ENCODE measurements around the gene UBE2D3.

UBE2D3 gene

DNA sequence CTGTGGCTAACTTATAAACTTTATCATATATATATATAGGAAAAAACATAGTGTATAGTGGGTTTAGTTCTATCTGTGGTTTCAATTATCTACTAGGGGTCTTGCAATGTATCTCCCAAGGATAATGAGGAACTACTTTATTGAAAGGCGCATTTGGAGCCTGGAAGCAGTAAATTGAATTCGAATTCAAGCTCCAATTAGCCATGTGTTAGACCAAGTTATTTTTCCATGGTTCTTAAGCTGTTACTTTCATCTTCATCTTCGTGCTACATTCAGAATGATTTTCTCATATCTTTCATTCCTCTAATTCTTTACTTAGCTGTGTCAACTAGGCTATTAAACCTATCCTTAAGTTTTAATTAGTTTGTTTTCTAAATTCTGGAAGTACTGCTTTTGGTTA lies 39.4 kb downstream of the UBE2D3 start:
- DNase-seq: no peak

DNA sequence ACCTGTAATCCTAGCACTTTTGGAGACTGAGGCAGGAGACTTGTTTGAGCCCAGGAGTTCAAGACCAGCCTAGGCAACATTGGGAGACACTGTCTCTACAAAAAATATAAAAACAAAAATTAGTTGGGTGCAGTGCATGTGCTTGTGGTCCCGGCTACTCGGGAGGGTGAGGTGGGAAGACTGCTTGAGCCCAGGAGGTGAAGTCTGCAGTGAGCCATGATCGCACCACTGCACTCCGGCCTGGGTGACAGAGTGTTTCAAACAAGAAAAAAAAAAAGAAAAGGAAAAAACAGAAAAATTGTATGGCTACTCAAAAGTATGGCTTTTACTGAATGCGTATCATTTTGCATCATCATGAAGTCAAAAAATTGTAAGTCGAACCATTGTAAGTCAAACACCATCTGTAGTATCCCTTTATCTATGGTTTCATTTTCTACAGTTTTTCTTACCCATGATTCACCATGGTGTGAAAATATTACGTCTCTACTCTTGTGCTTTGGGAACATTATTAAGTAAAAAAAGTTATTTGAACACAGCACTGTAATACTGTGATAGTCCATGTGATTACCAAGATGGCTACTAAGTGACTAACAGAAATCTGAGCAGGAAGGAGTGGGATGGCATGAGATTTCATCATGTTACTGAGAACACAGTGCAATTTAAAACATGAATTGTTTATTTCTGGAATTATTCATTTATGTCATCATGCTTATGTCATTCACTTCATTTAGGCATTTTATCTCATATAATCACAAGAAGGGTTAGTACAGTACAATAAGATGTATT lies 40.1 kb downstream of the UBE2D3 start:
- DNase-seq: peak; percentile 85

DNA sequence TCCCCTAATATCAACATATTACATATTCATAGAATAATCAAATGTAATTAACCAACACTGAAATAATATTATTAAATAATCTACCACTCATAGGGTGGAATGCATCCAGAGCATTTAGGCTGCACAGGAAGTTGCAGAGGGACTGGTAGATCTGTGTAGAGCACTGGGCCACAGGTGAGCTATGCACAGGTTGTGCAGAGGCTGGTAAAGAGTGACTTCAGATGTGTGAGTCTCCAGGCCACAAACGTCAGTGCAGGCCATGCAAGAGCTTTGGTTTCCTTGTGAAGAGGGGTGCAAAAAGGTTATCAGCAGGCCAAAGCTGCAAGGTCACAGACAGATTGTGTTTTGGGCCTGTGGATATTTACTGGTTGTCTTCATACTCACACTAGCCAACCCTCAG lies 41.1 kb downstream of the UBE2D3 start:
- DNase-seq: no peak

DNA sequence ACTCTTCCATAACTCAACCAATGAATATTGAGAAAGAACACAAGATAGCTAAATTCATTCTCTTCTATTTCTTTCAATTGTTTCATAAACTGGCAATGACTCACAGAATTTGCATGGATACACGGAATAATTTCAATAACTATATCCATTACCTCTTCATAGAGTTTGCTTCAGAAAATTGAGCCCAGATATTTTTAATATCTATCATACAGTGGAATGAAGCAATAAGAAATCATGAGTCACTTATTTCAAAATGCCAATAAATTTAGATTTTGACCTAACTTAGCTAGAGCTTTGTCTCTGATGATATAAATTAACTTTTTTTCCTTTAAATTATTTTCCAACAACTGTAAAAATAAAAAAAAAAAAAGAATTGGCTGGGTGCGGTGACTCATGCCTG lies 44.3 kb downstream of the UBE2D3 start:
- no peak for DNase-seq

DNA sequence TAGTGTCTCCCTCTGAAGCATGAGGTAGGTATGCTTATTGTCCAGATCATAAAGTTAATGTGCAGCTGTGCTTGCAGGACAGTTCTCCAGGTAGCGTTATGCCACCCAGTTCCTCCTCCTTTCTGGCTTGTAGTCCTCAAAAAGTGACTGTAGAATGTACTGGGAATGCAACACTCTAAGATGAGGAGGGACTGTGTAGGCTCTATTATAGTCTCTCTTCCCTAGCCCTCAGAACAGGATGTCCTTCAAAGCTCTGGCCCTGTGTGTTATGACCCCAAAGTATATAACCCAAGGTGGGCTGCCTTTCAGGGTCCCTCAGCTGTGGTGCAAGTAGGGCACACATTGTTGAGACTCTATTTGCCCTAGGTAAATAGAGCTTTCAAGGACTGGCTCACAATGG lies 45.8 kb downstream of the UBE2D3 start:
- no peak for DNase-seq

DNA sequence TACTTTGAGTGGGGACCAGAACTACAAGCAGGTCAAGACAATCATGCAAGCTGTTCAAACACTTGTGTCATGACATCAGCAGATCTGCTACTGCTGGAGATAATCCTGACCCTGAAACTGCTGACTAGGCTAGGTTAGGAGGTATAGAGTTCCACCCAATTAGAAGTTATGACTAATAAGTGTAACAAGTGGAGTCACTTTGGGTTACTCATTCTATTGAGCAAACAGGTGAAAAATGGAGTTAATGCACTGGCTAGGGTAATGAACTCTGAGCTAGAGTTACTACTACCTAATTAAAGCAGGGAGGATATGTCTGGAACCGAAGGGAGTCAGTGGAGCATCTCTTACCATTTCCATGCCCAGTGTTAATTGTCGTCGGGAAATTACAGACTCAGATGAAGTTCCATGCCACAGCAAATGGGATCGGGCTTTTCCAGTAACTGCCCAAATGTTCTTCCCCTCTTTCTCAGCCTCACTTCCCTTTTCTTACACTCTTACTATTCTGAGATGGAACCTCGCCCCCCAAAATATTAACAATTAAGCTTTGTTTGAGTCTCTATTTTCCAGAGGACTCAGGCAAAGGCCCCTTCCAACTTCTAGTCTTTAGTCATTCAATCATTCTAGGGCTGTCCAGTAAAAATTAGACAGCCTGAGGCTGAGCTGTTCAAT lies 46.7 kb downstream of the UBE2D3 start:
- no peak for DNase-seq

DNA sequence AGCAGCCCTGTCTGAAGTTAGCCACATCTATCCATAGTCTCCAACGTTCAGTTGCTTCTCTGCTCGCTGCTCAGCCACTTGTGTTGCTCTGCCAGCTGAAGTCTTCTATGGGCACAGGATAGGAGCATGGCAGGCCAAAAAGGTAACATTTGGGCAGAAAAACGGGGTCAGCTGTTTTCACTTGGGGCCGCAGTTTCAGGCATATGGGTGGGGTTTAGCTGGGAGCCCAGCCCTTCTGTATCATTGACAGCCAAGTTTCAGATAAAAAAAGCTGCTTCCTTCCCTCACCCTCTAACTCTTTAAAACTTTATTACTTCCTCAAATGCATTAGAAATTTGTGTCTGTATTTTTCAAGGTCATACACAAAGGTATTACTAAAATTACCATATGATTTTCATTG lies 48.1 kb downstream of the UBE2D3 start:
- no peak for DNase-seq

DNA sequence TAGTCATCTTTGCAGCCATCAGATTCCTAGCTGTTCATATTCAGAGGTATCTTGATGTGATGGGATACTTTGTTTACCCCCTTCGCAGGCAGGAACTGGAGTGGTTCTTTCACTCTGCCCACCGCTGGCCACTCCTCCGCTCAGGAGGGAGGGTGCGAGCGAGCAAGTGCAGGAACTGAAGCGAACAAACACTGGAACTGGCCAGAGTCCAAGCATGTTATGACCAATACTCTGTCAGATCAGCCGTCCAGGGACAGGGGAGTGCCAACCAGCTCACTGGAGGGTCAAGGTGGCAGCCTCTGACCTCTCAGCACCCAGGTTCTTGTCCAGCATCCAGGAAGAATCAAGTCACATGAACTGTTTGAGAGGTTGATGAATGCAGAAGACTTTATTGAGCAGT lies 48.6 kb downstream of the UBE2D3 start:
- no peak for DNase-seq

DNA sequence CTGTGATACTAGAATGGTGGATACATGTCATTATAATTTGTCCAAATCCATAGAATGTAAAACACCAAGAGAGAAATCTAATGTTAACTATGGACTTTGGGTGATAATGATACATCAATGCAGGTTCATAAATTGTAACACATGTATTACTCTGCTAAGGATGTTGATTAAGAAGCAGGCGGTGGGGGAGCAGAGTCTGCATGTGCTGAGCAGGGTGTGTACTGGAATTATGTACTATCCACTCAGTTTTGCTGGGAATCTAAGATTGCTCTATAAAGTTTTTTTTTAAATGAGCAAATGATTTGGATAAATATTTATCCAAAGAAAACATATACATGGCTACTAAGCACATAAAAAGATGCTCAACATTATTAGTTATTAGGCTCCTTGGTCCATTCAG lies 51.5 kb downstream of the UBE2D3 start:
- no peak for DNase-seq

DNA sequence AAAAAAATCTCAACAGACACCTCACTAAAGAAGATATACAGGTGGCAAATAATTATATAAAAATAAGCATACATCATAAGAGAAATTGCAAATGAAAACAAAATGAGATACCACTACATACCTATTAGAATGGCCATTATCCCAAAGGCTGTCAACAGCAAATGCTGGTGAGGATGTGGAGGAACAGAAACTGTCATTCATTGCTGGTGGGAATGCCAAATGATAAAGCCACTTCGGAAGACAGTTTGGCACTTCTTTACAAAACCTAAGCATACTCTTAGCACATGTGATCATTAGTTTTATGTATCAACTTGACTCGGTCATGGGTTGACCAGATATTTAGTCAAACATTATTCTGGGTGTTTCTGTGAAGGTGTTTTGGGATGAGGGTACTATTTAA lies 53.1 kb downstream of the UBE2D3 start:
- no peak for DNase-seq

DNA sequence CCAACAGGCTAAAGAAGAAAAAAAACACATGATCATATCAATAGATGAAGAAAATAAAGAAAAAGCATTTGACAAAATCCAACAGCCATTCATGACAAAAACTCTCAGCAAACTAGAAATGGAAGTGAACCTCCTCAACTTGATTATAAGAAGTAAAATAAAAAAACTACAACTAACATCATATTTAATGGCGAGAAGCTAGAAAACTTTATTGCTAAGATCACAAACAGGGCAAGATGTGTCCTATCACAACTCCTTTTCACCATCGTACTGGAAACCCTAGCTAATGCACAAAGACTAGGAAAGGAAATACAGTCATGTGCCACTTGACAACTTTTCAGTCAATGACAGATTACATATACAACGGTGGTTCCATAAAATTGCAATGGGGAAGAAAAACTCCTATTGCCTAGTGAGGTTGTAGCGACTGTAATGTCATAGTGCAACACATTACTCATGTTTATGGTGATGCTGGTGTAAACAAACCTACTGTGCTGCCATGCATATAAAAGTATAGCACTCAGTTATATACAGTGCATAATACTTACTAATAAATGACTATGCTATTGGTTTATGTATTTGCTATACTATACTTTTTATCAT lies 54.5 kb downstream of the UBE2D3 start:
- DNase-seq: no peak

DNA sequence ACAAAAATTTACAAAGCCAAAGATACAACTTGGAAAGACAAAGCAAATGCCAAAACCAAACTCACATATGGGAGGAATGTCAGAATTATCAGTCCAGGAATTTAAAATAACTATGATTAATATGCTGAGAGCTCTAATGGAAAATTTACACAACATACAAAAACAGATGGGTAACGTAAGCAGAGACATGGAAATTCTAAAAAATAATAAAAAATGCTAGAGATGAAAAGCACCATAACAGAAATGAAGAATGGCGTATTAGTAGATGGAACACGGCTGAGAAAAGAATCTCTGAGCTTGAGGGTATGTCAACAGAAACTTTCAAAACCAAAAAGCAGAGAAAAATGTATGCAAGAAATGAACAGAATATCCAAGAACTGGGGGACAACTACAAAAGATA lies 62.5 kb downstream of the UBE2D3 start:
- no peak for DNase-seq

DNA sequence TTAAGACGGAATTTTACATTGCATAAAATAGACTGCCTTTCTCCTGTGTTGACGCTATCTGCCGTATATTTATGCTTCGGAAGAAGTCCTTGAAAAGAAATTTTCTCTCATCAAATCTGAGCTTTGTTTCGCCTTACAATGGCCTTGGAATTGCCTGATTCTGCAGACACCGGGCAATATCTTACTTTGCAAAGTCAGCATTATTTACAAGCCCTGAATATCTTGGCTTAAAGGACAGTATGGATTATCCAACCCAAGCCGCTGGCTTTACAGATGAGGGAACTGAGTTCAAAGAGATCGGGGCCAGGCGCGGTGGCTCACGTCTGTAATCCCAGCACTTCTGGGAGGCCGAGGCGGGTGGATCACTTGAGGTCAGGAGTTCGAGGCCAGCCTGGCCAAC lies 65.4 kb downstream of the UBE2D3 start:
- DNase-seq: no peak

DNA sequence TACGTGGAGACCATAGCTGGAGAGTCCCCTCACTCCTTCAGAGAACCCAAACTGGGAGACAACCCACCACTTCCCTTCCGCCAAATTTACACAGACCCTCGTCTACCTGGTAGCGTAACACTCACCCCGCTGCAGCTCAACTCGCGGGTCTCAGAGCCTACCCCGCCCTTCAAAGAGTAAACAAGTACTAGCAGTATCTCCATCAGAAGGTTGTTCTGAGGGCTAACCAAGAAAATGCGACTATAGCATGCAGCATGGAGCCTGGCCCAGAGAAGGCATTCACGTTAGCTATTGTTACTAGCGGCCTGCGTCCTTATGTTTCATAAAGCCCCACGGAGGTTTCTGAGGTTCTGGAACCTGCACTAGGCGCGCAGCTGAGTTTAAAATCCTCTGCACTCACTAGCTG lies 66.1 kb downstream of the UBE2D3 start:
- peak; percentile 25 for DNase-seq

DNA sequence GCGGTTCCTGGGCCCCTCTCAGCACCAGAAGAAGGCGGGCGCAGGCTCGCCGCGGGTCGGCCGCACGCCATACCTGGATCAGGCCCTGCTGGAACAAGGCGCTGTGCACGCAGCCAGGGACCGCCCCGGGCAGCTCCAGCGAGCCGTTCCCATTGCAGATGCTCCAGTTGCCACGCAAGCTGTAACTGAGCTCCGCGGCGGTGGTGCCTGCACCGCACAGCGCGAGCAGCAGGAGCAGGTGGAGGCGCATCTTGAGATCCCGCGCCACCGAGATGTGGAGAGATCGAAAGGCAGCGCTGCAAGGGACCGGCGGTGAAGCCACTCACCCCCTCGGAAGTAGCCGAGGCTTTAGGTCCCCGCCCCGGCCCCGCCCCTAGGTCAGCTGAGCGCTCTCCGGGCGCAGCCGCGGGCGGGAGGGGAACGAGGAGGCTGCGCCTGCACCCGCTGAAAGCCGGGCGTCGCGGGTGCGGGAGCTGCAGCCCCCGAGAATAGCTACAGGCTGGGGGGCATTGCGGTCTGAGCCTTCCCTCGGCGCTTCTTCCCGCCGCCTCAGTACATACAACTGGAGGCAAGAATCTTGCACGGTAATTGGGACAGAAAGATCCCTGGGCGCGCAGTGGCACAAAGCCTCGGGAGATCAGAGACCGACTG lies 66.6 kb downstream of the UBE2D3 start, which contains the start of gene MANBA:
TSS of gene MANBA (minus strand) at position 324 of the 651 bp plus-strand sequence. CDS start at position 250, 74 bp downstream.
- DNase-seq: peak; percentile 95

DNA sequence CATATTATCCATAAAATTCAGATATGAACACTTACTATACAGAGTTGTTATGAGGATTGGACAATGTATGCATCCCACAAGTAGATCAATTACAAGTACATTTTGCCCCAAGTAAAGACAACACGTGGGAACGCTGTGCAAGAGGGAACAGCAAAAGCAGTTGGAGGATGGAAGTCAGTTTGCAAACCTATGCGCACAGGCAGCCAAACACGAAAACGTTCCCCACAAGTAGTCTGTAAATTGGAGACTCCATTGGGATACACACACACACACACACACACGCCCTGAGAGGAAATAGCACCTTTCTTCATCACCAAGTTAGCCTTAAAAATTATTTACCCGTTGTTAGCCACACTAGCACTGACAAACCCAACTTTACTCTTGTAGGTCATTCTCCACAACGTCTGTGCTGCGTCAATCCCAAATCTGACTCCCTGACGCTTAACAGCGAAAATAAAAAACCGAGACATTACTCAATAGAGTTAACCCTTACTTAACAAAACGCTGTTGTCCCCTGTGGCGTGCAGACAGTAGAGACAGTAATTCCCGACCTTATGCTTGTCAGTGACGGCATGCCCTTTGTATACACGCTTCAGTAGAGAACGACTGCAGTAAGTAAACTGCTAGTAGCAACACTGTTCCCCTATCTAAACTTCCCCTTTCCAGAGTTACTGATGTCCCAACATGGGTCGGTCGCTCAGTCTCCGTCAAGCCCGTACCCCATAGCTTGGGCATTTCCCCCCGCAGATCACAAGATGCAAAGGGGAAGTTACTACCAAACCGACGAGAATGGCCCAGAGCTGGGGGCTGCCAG lies 67.3 kb downstream of the UBE2D3 start:
- DNase-seq: peak; percentile 97

DNA sequence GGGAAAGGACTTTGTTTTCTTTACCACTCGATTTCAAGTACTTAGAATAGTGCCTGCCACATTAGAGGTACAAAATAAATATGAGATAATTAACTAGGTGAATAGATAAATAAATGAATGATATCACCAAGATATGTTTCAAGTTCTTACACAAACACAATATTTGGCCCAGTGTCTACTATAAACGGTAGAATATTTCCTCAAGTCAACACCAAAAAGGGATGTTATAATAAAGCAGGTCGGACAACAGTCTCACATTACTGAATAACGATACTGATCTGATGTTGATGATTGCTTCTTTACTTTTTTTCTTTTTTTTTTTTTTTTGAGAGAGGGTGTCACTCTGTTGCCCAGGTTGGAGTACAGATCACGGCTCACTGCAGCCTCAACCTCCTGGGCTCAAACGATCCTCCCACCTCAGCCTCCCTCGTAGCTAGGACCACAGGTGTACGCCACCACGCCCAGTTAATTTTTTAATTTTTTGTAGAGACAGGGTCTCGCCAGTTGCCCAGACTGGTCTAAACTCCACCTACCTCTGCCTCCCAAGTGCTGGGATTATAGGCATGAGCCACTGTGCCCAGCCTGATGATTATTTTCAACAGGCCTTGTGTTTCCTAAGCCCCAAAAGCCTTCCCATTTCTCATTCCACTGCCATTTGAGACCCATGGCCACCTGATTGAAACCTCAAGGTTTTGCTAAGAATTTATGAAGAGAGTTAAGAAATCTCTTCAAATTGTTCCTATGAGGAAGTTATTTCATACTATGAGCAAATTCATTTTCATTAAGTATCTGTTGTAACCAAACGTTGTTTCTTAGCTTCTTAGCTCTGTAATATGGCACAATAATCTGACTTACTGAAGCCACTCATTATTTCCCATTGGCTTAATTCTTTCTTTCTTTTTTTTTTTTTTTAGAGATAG lies 68.8 kb downstream of the UBE2D3 start:
- peak; percentile 75 for DNase-seq

DNA sequence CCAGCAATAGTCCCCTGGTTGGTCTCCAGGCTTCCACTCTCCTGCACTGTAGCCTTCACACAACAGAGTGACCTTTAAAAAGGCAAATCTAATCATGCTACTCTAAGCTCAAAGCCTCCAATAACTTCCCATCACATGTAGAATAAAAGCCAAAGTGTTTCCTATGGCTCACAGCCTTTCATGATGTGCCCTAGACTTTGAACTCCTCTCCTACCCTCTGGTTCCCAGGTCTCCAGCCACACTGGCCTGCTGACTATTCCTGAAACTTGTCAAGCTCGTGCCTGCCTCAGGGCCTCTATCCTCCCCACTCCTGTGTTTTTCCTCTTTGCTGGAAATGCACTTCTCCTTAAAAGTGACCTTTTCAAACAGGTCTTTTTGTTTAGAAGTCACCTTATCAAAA lies 69.7 kb downstream of the UBE2D3 start:
- no peak for DNase-seq

DNA sequence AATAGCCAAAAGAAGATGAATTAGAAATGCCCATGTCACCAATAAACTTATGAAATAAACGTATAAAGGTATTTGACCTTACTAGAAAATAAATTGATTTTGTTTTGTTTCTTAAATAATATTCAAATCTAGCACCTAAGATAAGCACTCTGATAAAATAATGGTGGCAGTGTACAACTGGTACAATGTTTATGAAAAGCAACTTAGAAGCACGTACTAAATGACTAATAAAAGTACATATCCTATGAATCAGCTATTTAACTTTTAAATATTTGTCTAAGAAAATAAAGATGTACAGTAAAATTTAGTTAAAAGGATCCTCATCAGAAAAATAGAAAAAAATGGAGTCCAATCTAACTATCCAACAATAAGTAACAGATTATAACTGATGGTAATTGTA lies 73.3 kb downstream of the UBE2D3 start:
- DNase-seq: no peak

DNA sequence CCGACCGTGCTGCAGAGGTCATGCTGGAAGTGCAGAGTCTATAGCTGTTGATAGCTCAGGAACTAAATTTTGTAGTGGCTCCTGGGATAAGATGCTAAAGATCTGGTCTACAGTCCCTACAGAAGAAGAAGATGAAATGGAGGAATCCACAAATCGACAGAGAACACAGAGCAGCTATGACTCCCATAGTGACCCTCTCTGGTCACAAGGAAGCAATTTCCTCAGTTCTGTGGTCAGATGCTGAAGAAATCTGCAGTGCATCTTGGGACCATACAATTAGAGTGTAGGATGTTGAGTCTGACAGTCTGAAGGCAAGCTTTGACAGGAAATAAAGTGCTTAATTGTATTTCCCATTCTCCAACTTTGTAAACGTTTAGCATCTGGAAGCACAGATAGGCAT lies 75.4 kb downstream of the UBE2D3 start:
- DNase-seq: peak; percentile 42

Data from suppressor macrophage treated with lipopolysaccharide for 4 hours (primary cell).